Measurements from ENCODE around the gene RBM6. TPM values are rescaled to one million over a fixed set of nuclear protein-coding genes. Genes with fewer than 3 reads are reported as not detected.

RBM6 gene
- total and polyA plus RNA-seq, 9 of the 15 experiments (the other 6 are each of a cell fraction or from before 2014, with no cell fraction given): 19.9 to 82.2 (median 57.8) TPM

GRCh38 chr3:49906073-49906743 is 33.7 kb upstream of the RBM6 start (continued):
- TF ChIP-seq RBBP5 (IDR thresholded peaks at IDR 0.05; ENCODE audit: borderline replicate concordance, insufficient read depth, low read length, poor library complexity, severe bottlenecking): no peak
- 0 out of 4 replicates have a peak, but pooled peaks of 1 of the 2 experiments have one; percentile 4 for TF ChIP-seq RCOR1 (IDR thresholded peaks at IDR 0.05; ENCODE audit: borderline replicate concordance in 1 of 2, low read depth in 2 of 2, low read length in 2 of 2)
- TF ChIP-seq MAFG (tag; conservative IDR thresholded peaks at IDR 0.05): no peak
- no peak for TF ChIP-seq CHAMP1 (IDR thresholded peaks at IDR 0.05)
- no peak for TF ChIP-seq RB1 (IDR thresholded peaks at IDR 0.05; ENCODE audit: low read depth)
- TF ChIP-seq POU5F1 (IDR thresholded peaks at IDR 0.05; ENCODE audit: borderline replicate concordance, low read depth, low read length, partially characterized antibody): no peak
- TF ChIP-seq ZFP30 (CRISPR knock-in tag; IDR thresholded peaks at IDR 0.05; ENCODE audit: borderline replicate concordance): no peak
- no peak; the same call in 1 of the 2 replicates for TF ChIP-seq MEF2D (tag; conservative IDR thresholded peaks at IDR 0.05; ENCODE audit: low read depth)
- no peak for TF ChIP-seq ZNF695 (CRISPR knock-in tag; IDR thresholded peaks at IDR 0.05)
- no peak for TF ChIP-seq MXI1 (IDR thresholded peaks at IDR 0.05; ENCODE audit: low read depth, low read length)
- TF ChIP-seq FOXJ3 (CRISPR knock-in tag; IDR thresholded peaks at IDR 0.05): no peak
- TF ChIP-seq ZNF75A (CRISPR knock-in tag; IDR thresholded peaks at IDR 0.05): no peak
- no peak for TF ChIP-seq STAT6 (CRISPR knock-in tag; IDR thresholded peaks at IDR 0.05)
- no peak for TF ChIP-seq NRF1 (conservative IDR thresholded peaks at IDR 0.05 in 1 of 2, IDR thresholded peaks at IDR 0.05 in 1 of 2)
- no peak for TF ChIP-seq KDM1A (IDR thresholded peaks at IDR 0.05)
- TF ChIP-seq MCM5 (IDR thresholded peaks at IDR 0.05; ENCODE audit: low read depth): no peak
- TF ChIP-seq FIP1L1 (IDR thresholded peaks at IDR 0.05; ENCODE audit: low read depth, low read length, poor library complexity, severe bottlenecking): no peak
- no peak for TF ChIP-seq ZNF395 (CRISPR knock-in tag; IDR thresholded peaks at IDR 0.05)
- no peak for TF ChIP-seq RFX7 (CRISPR knock-in tag; IDR thresholded peaks at IDR 0.05)
- TF ChIP-seq CEBPG (CRISPR knock-in tag; IDR thresholded peaks at IDR 0.05): peak; percentile 58
- peak in 1 of 2 experiments; percentile 46; a peak in 1 of 4 replicates for TF ChIP-seq CEBPG (tag; conservative IDR thresholded peaks at IDR 0.05 in 1 of 2, IDR thresholded peaks at IDR 0.05 in 1 of 2)
- TF ChIP-seq ZNF766 (CRISPR knock-in tag; conservative IDR thresholded peaks at IDR 0.05): no peak
